HCT116 (cell line): ENCODE measurements around the gene MRGPRX2. TPM values are rescaled to one million over a fixed set of nuclear protein-coding genes. Genes with fewer than 3 reads are reported as not detected.

Source experiments
- ATAC-seq: fragments of 200-7000 bp; cut with Tn5 transposase; 2 replicates; pipeline ENCODE4 v1.9.1; 2020; ENCODE audit warnings: mild to moderate bottlenecking, moderate library complexity
- BruUV-seq: library from RNA; stranded (reverse); fragments of 400-500 nt; replicated peaks from 2 replicates; lab custom pipeline; 2021; lab: Mats Ljungman, UMichigan
- CTCF ChIA-PET: fragments of 300-600 bp; sonication (Branson Sonifier 250); formaldehyde crosslinking; loops from one replicate; lab custom pipeline; 2021; ENCODE audit warnings: antibody characterized with exemption; lab: Charles Lee
- POLR2A ChIA-PET: fragments of 300-600, 350-600 bp; sonication (Branson Sonifier 250); formaldehyde crosslinking; loops from one replicate; lab custom pipeline; 2021; ENCODE audit warnings: antibody characterized with exemption; lab: Charles Lee
- RAD21 ChIA-PET, 2 experiments: fragments of 300-600 bp; sonication (Branson Sonifier 250); formaldehyde crosslinking; loops; one replicate each; lab custom pipeline; 2023; ENCODE audit warnings: low total read pairs in 2 of 2; ENCODE audit not compliant: uncharacterized antibody in 2 of 2, unreplicated experiment in 2 of 2, low non-redundant PET in 1 of 2; lab: Charles Lee
- DNase-seq: peaks from one replicate; pipeline ENCODE4 v3.0.0-alpha.2; 2010; ENCODE audit warnings: low read depth, low spot score
- H2AFZ ChIP-seq: fragments of 200-600 bp; shearing (Covaris generic), sonication (generic); 2 replicates; pipeline ENCODE4 v1.6.1; 2017; ENCODE audit warnings: low read depth, mixed run types, mixed read lengths, antibody characterized with exemption, low read length; ENCODE audit not compliant: poor library complexity, severe bottlenecking
- H3K27ac ChIP-seq: 2 replicates; pipeline ENCODE4 v1.5.1; 2012; ENCODE audit warnings: low read depth, low read length
- H3K27me3 ChIP-seq: fragments of 200-600 bp; sonication (generic); 2 replicates; pipeline ENCODE4 v1.6.1; 2016; ENCODE audit warnings: mixed run types, low read length, mixed read lengths; ENCODE audit not compliant: insufficient read depth
- H3K36me3 ChIP-seq, 2 experiments: fragments of 200-500 bp in 1 of 2; fragments of 200-600 bp in 1 of 2; sonication (Bioruptor generic) in 1 of 2; sonication (generic) in 1 of 2; 2 replicates each; pipeline versions ENCODE4 v1.5.1 to v1.6.1; 2014 to 2016; ENCODE audit warnings: low read length in 2 of 2, inconsistent platforms in 1 of 2, mixed read lengths in 1 of 2, mixed run types in 1 of 2; ENCODE audit not compliant: insufficient read depth in 2 of 2, control insufficient read depth in 1 of 2
- H3K4me1 ChIP-seq, 2 experiments: fragments of 200-600 bp in 1 of 2; sonication (generic) in 1 of 2; 2 replicates each; pipeline versions ENCODE4 v1.5.1 to v1.6.1; 2012 to 2017; ENCODE audit warnings: low read length in 2 of 2, inconsistent platforms in 1 of 2, mild to moderate bottlenecking in 1 of 2, mixed read lengths in 1 of 2, mixed run types in 1 of 2, moderate library complexity in 1 of 2; ENCODE audit not compliant: insufficient read depth in 2 of 2, control insufficient read depth in 1 of 2
- H3K4me2 ChIP-seq: fragments of 200-600 bp; sonication (generic); 2 replicates; pipeline ENCODE4 v1.6.1; 2017; ENCODE audit warnings: mixed run types, low read length, mixed read lengths
- H3K4me3 ChIP-seq, 2 experiments: fragments of 200-600 bp in 1 of 2; sonication (generic) in 1 of 2; replicated peaks in 1 of 2; 2 replicates each; pipeline ENCODE4 v1.5.1; 2011 to 2016; ENCODE audit warnings: low read length in 2 of 2, control low read depth in 1 of 2, low read depth in 1 of 2, mild to moderate bottlenecking in 1 of 2, mixed read lengths in 1 of 2, mixed run types in 1 of 2
- H3K79me2 ChIP-seq: fragments of 200-600 bp; sonication (generic); 2 replicates; pipeline ENCODE4 v1.6.1; 2017; ENCODE audit warnings: mild to moderate bottlenecking, mixed run types, low read length, moderate library complexity, mixed read lengths; ENCODE audit not compliant: insufficient read depth
- H3K9ac ChIP-seq: fragments of 200-600 bp; sonication (generic); 2 replicates; pipeline ENCODE4 v1.6.1; 2016; ENCODE audit warnings: low read length, mixed read lengths
- H3K9me2 ChIP-seq: fragments of 200-600 bp; sonication (generic), shearing (Covaris generic); 2 replicates; pipeline ENCODE4 v1.6.1; 2017; ENCODE audit warnings: mixed run types, mild to moderate bottlenecking, moderate library complexity; ENCODE audit not compliant: insufficient read depth
- H3K9me3 ChIP-seq, 2 experiments: fragments of 200-500 bp in 1 of 2; fragments of 200-600 bp in 1 of 2; sonication (Bioruptor generic) in 1 of 2; sonication (generic) in 1 of 2; 2 replicates each; pipeline ENCODE4 v1.6.1; 2014 to 2017; ENCODE audit warnings: low read length in 2 of 2, mixed read lengths in 2 of 2, inconsistent platforms in 1 of 2, low read depth in 1 of 2, mild to moderate bottlenecking in 1 of 2, mixed run types in 1 of 2, moderate library complexity in 1 of 2; ENCODE audit not compliant: control insufficient read depth in 1 of 2, insufficient read depth in 1 of 2
- H4K20me1 ChIP-seq: fragments of 200-600 bp; sonication (generic), shearing (Covaris generic); 2 replicates; pipeline ENCODE4 v1.6.1; 2017; ENCODE audit warnings: mixed run types, mild to moderate bottlenecking, moderate library complexity; ENCODE audit not compliant: insufficient read depth
- CBX3 ChIP-seq: IDR thresholded peaks from 2 replicates; pipeline ENCODE4 v1.6.1; 2012; ENCODE audit warnings: low read depth
- CEBPB ChIP-seq: IDR thresholded peaks from 2 replicates; pipeline ENCODE4 v1.6.1; 2012; ENCODE audit warnings: low read depth
- CTCF ChIP-seq, 3 experiments: fragments of 200-600 bp in 1 of 3; sonication (generic) in 1 of 3; IDR thresholded peaks in 2 of 3; conservative IDR thresholded peaks in 1 of 3; 2 replicates each; pipeline ENCODE4 v1.5.1; 2012 to 2017; ENCODE audit warnings: low read depth in 2 of 3, low read length in 2 of 3, antibody characterized with exemption in 1 of 3, borderline replicate concordance in 1 of 3, control low read depth in 1 of 3, mild to moderate bottlenecking in 1 of 3, mixed read lengths in 1 of 3, mixed run types in 1 of 3, moderate library complexity in 1 of 3; ENCODE audit not compliant: insufficient read depth in 1 of 3
- EGR1 ChIP-seq: IDR thresholded peaks from 2 replicates; pipeline ENCODE4 v1.6.1; 2012; ENCODE audit warnings: low read depth
- EZH2 ChIP-seq: fragments of 200-600 bp; sonication (generic); IDR thresholded peaks from 2 replicates; pipeline ENCODE4 v1.6.1; 2017; ENCODE audit warnings: antibody characterized with exemption, mixed run types
- FOSL1 ChIP-seq: IDR thresholded peaks from 2 replicates; pipeline ENCODE4 v1.6.1; 2012; ENCODE audit warnings: low read depth
- POLR2A ChIP-seq: IDR thresholded peaks from 2 replicates; pipeline ENCODE4 v1.7.0; 2011; ENCODE audit warnings: borderline replicate concordance; ENCODE audit not compliant: insufficient read depth, insufficient read length; ENCODE audit errors: extremely low read depth
- POLR2AphosphoS5 ChIP-seq: IDR thresholded peaks from 2 replicates; pipeline ENCODE4 v1.6.1; 2011; ENCODE audit warnings: mild to moderate bottlenecking, low read depth, low read length, moderate library complexity
- RAD21 ChIP-seq: IDR thresholded peaks from 2 replicates; pipeline ENCODE4 v1.6.1; 2012; ENCODE audit warnings: low read depth, mild to moderate bottlenecking
- SIN3A ChIP-seq: IDR thresholded peaks from 2 replicates; pipeline ENCODE4 v1.6.1; 2012; ENCODE audit warnings: low read depth
- SRF ChIP-seq: IDR thresholded peaks from 2 replicates; pipeline ENCODE4 v1.6.1; 2012; ENCODE audit warnings: low read depth
- TCF7L2 ChIP-seq: IDR thresholded peaks from 2 replicates; pipeline ENCODE4 v1.7.0; 2011; ENCODE audit warnings: borderline replicate concordance, inconsistent platforms; ENCODE audit not compliant: insufficient read depth, insufficient read length; ENCODE audit errors: extremely low read depth
- ZBTB33 ChIP-seq: IDR thresholded peaks from 2 replicates; pipeline ENCODE4 v1.6.1; 2011; ENCODE audit warnings: mild to moderate bottlenecking, low read length, moderate library complexity; ENCODE audit not compliant: insufficient replicate concordance; ENCODE audit errors: extremely low read depth
- ZFX ChIP-seq: fragments of 450-650 bp; IDR thresholded peaks from 2 replicates; pipeline ENCODE4 v1.6.1; 2017
- ZNF274 ChIP-seq: fragments of 200-500 bp; sonication (Bioruptor generic); IDR thresholded peaks from 2 replicates; pipeline ENCODE4 v1.6.1; 2014; ENCODE audit warnings: mild to moderate bottlenecking, low read depth, low read length, inconsistent platforms
- intact Hi-C: fragments of 100-400 bp; cut with micrococcal nuclease; formaldehyde crosslinking; loops from 2 replicates; pipeline ENCODE4 v1.10.0; 2022
- total RNA-seq: library from RNA; stranded (reverse); gene quantifications from one replicate; pipeline ENCODE4 v1.2.1, GENCODE V29; 2021; ENCODE audit not compliant: unreplicated experiment
- TF ChIP-seq, protein P1 (sequence below): IDR thresholded peaks from 2 replicates; pipeline ENCODE4 v1.6.1; 2012
- TF ChIP-seq, protein P2 (sequence below): IDR thresholded peaks from 2 replicates; pipeline ENCODE4 v1.6.1; 2012; ENCODE audit warnings: low read depth

Gene MRGPRX2
- total RNA-seq, 1 experiment from 2014 or later: not detected

- Histone ChIP-seq H3K9me3 (no peaks in the 10 kb centered on the region), H3K4me2 (no peak overlapping the region), H3K9ac (no peak overlapping the region), H3K27me3 (peaks cover 60% of the 10 kb centered on the region), H3K9me2 (no peaks in the 10 kb centered on the region), H3K4me3 (no peak overlapping the region), H2AFZ (no peak overlapping the region), H3K79me2 (no peaks in the 10 kb centered on the region), H3K4me1 (no peaks in the 10 kb centered on the region), H3K27ac (no peak overlapping the region), H3K36me3 (no peaks in the 10 kb centered on the region), H4K20me1 (no peaks in the 10 kb centered on the region)
- no peak for TF ChIP-seq TCF7L2
- no peak for TF ChIP-seq POLR2AphosphoS5
- TF ChIP-seq ZFX: no peak
- no peak for TF ChIP-seq SIN3A
- no peak for TF ChIP-seq EGR1
- no peak for TF ChIP-seq CEBPB
- TF ChIP-seq ZNF274: no peak
- no peak for TF ChIP-seq ZBTB33
- no peak for TF ChIP-seq FOSL1
- no peak for TF ChIP-seq CBX3
- TF ChIP-seq POLR2A: no peak
- TF ChIP-seq, protein P1, sequence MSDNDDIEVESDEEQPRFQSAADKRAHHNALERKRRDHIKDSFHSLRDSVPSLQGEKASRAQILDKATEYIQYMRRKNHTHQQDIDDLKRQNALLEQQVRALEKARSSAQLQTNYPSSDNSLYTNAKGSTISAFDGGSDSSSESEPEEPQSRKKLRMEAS: no peak
- no peak for TF ChIP-seq RAD21
- no peak for TF ChIP-seq CTCF (IDR thresholded peaks at IDR 0.05 in 2 of 3, conservative IDR thresholded peaks at IDR 0.05 in 1 of 3; ENCODE audit: borderline replicate concordance in 1 of 3, insufficient read depth in 1 of 3, low read depth in 2 of 3, low read length in 2 of 3)
- TF ChIP-seq, protein P2, sequence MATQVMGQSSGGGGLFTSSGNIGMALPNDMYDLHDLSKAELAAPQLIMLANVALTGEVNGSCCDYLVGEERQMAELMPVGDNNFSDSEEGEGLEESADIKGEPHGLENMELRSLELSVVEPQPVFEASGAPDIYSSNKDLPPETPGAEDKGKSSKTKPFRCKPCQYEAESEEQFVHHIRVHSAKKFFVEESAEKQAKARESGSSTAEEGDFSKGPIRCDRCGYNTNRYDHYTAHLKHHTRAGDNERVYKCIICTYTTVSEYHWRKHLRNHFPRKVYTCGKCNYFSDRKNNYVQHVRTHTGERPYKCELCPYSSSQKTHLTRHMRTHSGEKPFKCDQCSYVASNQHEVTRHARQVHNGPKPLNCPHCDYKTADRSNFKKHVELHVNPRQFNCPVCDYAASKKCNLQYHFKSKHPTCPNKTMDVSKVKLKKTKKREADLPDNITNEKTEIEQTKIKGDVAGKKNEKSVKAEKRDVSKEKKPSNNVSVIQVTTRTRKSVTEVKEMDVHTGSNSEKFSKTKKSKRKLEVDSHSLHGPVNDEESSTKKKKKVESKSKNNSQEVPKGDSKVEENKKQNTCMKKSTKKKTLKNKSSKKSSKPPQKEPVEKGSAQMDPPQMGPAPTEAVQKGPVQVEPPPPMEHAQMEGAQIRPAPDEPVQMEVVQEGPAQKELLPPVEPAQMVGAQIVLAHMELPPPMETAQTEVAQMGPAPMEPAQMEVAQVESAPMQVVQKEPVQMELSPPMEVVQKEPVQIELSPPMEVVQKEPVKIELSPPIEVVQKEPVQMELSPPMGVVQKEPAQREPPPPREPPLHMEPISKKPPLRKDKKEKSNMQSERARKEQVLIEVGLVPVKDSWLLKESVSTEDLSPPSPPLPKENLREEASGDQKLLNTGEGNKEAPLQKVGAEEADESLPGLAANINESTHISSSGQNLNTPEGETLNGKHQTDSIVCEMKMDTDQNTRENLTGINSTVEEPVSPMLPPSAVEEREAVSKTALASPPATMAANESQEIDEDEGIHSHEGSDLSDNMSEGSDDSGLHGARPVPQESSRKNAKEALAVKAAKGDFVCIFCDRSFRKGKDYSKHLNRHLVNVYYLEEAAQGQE: no peak
- no peak for TF ChIP-seq SRF
- no peak for TF ChIP-seq EZH2
- BruUV-seq: no TSS peak
- ChIA-PET POLR2A (no interaction called here), CTCF (interaction anchor here (1.9 kb wide), 1 partner anchor 16 kb away, joined by 9 read pairs; no protein-coding TSS in a partner anchor), RAD21 (no interaction called here)
- ATAC-seq (no peak), DNase-seq (no peak)
- intact Hi-C loops: no loop called here
Measured at GRCh38 chr11:19055016-19055415, 5.5 kb downstream of the MRGPRX2 start.
